ENCODE measurements around the gene MRPS12.

The MRPS12 gene

GRCh38 chr19:38977445-38978325, 46.9 kb downstream of the MRPS12 start:
- DNase-seq = peak; percentile 3

GRCh38 chr19:38978326-38978689, 47.6 kb downstream of the MRPS12 start:
- no peak for DNase-seq

GRCh38 chr19:38979812-38980211, 49.1 kb downstream of the MRPS12 start:
- no peak for DNase-seq

GRCh38 chr19:38980583-38981374, 50.0 kb downstream of the MRPS12 start:
- DNase-seq = no peak

All from fibroblast of skin of scalp (primary cell).